Keratinocyte (primary cell): ENCODE data around the gene VPS35L.

Experiments
- EZH2 ChIP-seq: IDR thresholded peaks from one replicate; pipeline ENCODE4 v1.6.1; 2012; ENCODE audit warnings: inconsistent platforms, mild to moderate bottlenecking, low read length, moderate library complexity
- TF ChIP-seq, protein P1 (sequence below), 3 experiments: IDR thresholded peaks in 1 of 3; conservative IDR thresholded peaks in 1 of 3; optimal IDR thresholded peaks in 1 of 3; 2 replicates in 2 of 3; 3 replicates in 1 of 3; pipeline versions ENCODE3 to v1.5.1; 2011; ENCODE audit warnings: low read length in 3 of 3, mild to moderate bottlenecking in 3 of 3, moderate library complexity in 2 of 3, control low read depth in 1 of 3, inconsistent platforms in 1 of 3; ENCODE audit not compliant: insufficient read depth in 2 of 3; ENCODE audit errors: extremely low read depth in 1 of 3

DNA sequence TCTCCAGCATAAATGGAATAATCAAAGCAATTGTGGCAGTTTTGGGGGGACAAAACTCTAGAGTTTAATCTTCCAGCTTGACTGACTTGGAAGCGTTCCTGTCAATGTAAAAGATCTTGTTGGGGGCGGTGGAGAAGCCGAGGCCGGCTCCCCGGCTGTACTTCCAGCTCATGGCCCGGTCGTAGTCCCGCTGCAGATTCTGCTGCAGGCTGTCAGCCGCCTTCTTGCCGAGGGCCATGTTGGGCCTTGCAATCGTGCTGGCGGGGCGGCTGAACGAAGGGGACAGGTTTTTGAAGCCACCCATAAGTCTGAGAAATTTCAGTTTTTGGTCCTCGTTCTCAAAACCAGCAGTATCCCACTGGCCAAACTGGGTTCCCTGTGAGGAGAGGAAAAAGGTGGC, 151.3 kb downstream of the VPS35L start:
- TF ChIP-seq, protein P1, sequence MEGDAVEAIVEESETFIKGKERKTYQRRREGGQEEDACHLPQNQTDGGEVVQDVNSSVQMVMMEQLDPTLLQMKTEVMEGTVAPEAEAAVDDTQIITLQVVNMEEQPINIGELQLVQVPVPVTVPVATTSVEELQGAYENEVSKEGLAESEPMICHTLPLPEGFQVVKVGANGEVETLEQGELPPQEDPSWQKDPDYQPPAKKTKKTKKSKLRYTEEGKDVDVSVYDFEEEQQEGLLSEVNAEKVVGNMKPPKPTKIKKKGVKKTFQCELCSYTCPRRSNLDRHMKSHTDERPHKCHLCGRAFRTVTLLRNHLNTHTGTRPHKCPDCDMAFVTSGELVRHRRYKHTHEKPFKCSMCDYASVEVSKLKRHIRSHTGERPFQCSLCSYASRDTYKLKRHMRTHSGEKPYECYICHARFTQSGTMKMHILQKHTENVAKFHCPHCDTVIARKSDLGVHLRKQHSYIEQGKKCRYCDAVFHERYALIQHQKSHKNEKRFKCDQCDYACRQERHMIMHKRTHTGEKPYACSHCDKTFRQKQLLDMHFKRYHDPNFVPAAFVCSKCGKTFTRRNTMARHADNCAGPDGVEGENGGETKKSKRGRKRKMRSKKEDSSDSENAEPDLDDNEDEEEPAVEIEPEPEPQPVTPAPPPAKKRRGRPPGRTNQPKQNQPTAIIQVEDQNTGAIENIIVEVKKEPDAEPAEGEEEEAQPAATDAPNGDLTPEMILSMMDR (optimal IDR thresholded peaks at IDR 0.05 in 1 of 3, IDR thresholded peaks at IDR 0.05 in 1 of 3, conservative IDR thresholded peaks at IDR 0.05 in 1 of 3; ENCODE audit: extremely low read depth in 1 of 3, insufficient read depth in 2 of 3, low read length in 3 of 3), result no peak
- no peak for TF ChIP-seq EZH2
